H1 (cell line): ENCODE results near the gene MTMR2. TPM values are rescaled to one million over a fixed set of nuclear protein-coding genes. Genes with fewer than 3 reads are reported as not detected.

Experiments used
- CBX5 ChIP-seq: fragments of 300-800, 300-1000 bp; sonication (generic); IDR thresholded peaks from 2 replicates; pipeline ENCODE4 v1.7.1; 2016; ENCODE audit warnings: antibody characterized with exemption, low read length, low read depth
- CBX8 ChIP-seq: fragments of 300-800, 300-1000 bp; sonication (generic); IDR thresholded peaks from 2 replicates; pipeline ENCODE4 v1.7.1; 2016; ENCODE audit warnings: low read depth, low read length, borderline replicate concordance
- EP300 ChIP-seq, 2 experiments: IDR thresholded peaks; 1 replicate in 1 of 2; 2 replicates in 1 of 2; pipeline ENCODE4 v1.6.1; 2011 to 2012; ENCODE audit warnings: low read depth in 2 of 2, low read length in 2 of 2, mild to moderate bottlenecking in 2 of 2, borderline replicate concordance in 1 of 2, inconsistent platforms in 1 of 2, moderate library complexity in 1 of 2
- EZH2 ChIP-seq: fragments of 200-600 bp; sonication (generic); IDR thresholded peaks from 2 replicates; pipeline ENCODE4 v1.7.1; 2012; ENCODE audit warnings: low read depth, mild to moderate bottlenecking, moderate library complexity, low read length, inconsistent platforms; ENCODE audit not compliant: severe bottlenecking
- GABPA ChIP-seq: IDR thresholded peaks from 2 replicates; pipeline ENCODE4 v1.6.1; 2011; ENCODE audit warnings: mild to moderate bottlenecking, low read length, moderate library complexity, borderline replicate concordance; ENCODE audit not compliant: insufficient read depth
- RAD21 ChIP-seq, 2 experiments: IDR thresholded peaks in 1 of 2; conservative IDR thresholded peaks in 1 of 2; 2 replicates each; pipeline ENCODE4 v1.6.1; 2011; ENCODE audit warnings: low read depth in 2 of 2, low read length in 2 of 2, improper control_type of control experiment in 1 of 2, inconsistent platforms in 1 of 2, mild to moderate bottlenecking in 1 of 2, moderate library complexity in 1 of 2
- SP2 ChIP-seq: IDR thresholded peaks from 2 replicates; pipeline ENCODE4 v1.6.1; 2012; ENCODE audit warnings: mild to moderate bottlenecking, low read length, inconsistent platforms
- SRF ChIP-seq: IDR thresholded peaks from 2 replicates; pipeline ENCODE4 v1.6.1; 2011; ENCODE audit warnings: mild to moderate bottlenecking, low read depth, low read length, moderate library complexity
- TAF7 ChIP-seq: optimal IDR thresholded peaks from 2 replicates; pipeline ENCODE3; 2011; ENCODE audit warnings: low read depth, mild to moderate bottlenecking, inconsistent platforms, low read length, moderate library complexity, borderline replicate concordance
- TBP ChIP-seq: IDR thresholded peaks from 2 replicates; pipeline ENCODE4 v1.6.1; 2011; ENCODE audit warnings: low read depth, low read length, improper control_type of control experiment
- polyA plus RNA-seq, 7 experiments: library from polyadenylated mRNA; depleted of rRNA in 3 of 7; stranded (reverse) in 5 of 7; unstranded in 2 of 7; fragments of >200 nt in 5 of 7; fragments of 200-250 nt in 2 of 7; gene quantifications; 1 replicate in 5 of 7; 2 replicates in 1 of 7; 4 replicates in 1 of 7; pipeline versions ENCODE4 v1.2.1 to v1.2.3, GENCODE V29; 2011 to 2013; ENCODE audit warnings: missing spikeins in 2 of 7, mixed read lengths in 2 of 7
- total RNA-seq: library from RNA; stranded (reverse); fragmentation: NEBNext Ultra II Directional; extraction: Animal tissue kit (Norgen Biotek cat#: 25700); gene quantifications from 2 replicates; pipeline ENCODE4 v1.2.1, GENCODE V29; 2021
- TF ChIP-seq, protein P1 (sequence below): fragments of 300-600 bp; sonication (generic); IDR thresholded peaks from 2 replicates; pipeline ENCODE4 v1.7.1; 2012; ENCODE audit warnings: low read length, moderate library complexity, mild to moderate bottlenecking, inconsistent platforms; ENCODE audit not compliant: insufficient replicate concordance

The MTMR2 gene
- total and polyA plus RNA-seq, 2 of the 8 experiments (the other 6 are each of a cell fraction or from before 2014, with no cell fraction given) = 16.7 to 52.9 TPM

DNA sequence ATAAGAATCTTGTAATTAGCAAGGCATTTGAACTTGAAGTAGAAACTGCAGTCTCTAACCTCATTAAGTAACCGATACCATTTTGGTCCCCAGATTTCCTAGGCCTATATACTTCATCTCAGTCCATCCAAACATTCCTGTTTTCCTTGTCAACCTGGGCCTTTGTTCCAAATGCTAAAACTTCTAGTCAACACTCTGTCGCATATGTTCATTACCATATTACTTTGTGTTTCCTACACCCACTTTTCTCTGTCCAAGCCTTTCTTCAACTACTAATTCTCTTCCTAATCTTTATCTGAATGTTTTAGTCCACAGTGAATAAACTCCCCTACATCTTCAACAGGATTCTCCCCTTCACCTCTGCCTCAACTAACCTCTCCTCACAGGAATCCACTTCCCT is 31.4 kb downstream of the MTMR2 start (continued):
- TF ChIP-seq, protein P1, sequence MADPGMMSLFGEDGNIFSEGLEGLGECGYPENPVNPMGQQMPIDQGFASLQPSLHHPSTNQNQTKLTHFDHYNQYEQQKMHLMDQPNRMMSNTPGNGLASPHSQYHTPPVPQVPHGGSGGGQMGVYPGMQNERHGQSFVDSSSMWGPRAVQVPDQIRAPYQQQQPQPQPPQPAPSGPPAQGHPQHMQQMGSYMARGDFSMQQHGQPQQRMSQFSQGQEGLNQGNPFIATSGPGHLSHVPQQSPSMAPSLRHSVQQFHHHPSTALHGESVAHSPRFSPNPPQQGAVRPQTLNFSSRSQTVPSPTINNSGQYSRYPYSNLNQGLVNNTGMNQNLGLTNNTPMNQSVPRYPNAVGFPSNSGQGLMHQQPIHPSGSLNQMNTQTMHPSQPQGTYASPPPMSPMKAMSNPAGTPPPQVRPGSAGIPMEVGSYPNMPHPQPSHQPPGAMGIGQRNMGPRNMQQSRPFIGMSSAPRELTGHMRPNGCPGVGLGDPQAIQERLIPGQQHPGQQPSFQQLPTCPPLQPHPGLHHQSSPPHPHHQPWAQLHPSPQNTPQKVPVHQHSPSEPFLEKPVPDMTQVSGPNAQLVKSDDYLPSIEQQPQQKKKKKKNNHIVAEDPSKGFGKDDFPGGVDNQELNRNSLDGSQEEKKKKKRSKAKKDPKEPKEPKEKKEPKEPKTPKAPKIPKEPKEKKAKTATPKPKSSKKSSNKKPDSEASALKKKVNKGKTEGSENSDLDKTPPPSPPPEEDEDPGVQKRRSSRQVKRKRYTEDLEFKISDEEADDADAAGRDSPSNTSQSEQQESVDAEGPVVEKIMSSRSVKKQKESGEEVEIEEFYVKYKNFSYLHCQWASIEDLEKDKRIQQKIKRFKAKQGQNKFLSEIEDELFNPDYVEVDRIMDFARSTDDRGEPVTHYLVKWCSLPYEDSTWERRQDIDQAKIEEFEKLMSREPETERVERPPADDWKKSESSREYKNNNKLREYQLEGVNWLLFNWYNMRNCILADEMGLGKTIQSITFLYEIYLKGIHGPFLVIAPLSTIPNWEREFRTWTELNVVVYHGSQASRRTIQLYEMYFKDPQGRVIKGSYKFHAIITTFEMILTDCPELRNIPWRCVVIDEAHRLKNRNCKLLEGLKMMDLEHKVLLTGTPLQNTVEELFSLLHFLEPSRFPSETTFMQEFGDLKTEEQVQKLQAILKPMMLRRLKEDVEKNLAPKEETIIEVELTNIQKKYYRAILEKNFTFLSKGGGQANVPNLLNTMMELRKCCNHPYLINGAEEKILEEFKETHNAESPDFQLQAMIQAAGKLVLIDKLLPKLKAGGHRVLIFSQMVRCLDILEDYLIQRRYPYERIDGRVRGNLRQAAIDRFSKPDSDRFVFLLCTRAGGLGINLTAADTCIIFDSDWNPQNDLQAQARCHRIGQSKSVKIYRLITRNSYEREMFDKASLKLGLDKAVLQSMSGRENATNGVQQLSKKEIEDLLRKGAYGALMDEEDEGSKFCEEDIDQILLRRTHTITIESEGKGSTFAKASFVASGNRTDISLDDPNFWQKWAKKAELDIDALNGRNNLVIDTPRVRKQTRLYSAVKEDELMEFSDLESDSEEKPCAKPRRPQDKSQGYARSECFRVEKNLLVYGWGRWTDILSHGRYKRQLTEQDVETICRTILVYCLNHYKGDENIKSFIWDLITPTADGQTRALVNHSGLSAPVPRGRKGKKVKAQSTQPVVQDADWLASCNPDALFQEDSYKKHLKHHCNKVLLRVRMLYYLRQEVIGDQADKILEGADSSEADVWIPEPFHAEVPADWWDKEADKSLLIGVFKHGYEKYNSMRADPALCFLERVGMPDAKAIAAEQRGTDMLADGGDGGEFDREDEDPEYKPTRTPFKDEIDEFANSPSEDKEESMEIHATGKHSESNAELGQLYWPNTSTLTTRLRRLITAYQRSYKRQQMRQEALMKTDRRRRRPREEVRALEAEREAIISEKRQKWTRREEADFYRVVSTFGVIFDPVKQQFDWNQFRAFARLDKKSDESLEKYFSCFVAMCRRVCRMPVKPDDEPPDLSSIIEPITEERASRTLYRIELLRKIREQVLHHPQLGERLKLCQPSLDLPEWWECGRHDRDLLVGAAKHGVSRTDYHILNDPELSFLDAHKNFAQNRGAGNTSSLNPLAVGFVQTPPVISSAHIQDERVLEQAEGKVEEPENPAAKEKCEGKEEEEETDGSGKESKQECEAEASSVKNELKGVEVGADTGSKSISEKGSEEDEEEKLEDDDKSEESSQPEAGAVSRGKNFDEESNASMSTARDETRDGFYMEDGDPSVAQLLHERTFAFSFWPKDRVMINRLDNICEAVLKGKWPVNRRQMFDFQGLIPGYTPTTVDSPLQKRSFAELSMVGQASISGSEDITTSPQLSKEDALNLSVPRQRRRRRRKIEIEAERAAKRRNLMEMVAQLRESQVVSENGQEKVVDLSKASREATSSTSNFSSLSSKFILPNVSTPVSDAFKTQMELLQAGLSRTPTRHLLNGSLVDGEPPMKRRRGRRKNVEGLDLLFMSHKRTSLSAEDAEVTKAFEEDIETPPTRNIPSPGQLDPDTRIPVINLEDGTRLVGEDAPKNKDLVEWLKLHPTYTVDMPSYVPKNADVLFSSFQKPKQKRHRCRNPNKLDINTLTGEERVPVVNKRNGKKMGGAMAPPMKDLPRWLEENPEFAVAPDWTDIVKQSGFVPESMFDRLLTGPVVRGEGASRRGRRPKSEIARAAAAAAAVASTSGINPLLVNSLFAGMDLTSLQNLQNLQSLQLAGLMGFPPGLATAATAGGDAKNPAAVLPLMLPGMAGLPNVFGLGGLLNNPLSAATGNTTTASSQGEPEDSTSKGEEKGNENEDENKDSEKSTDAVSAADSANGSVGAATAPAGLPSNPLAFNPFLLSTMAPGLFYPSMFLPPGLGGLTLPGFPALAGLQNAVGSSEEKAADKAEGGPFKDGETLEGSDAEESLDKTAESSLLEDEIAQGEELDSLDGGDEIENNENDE = no peak
- no peak for TF ChIP-seq CBX5
- TF ChIP-seq GABPA = no peak
- no peak for TF ChIP-seq EZH2
- TF ChIP-seq CBX8 = no peak
- no peak for TF ChIP-seq SP2
- TF ChIP-seq SRF = no peak
- TF ChIP-seq TBP = no peak
- no peak for TF ChIP-seq EP300 (IDR thresholded peaks at IDR 0.05; ENCODE audit: borderline replicate concordance in 1 of 2, low read depth in 2 of 2, low read length in 2 of 2)
- no peak for TF ChIP-seq TAF7
- TF ChIP-seq RAD21 (IDR thresholded peaks at IDR 0.05 in 1 of 2, conservative IDR thresholded peaks at IDR 0.05 in 1 of 2; ENCODE audit: low read depth in 2 of 2, low read length in 2 of 2) = no peak
